Measurements from ENCODE around the gene RGS9. TPM values are rescaled to one million over a fixed set of nuclear protein-coding genes. Genes with fewer than 3 reads are reported as not detected.

Gene RGS9
- total RNA-seq, 1 donor from 2014 or later = 8.5 TPM

DNA sequence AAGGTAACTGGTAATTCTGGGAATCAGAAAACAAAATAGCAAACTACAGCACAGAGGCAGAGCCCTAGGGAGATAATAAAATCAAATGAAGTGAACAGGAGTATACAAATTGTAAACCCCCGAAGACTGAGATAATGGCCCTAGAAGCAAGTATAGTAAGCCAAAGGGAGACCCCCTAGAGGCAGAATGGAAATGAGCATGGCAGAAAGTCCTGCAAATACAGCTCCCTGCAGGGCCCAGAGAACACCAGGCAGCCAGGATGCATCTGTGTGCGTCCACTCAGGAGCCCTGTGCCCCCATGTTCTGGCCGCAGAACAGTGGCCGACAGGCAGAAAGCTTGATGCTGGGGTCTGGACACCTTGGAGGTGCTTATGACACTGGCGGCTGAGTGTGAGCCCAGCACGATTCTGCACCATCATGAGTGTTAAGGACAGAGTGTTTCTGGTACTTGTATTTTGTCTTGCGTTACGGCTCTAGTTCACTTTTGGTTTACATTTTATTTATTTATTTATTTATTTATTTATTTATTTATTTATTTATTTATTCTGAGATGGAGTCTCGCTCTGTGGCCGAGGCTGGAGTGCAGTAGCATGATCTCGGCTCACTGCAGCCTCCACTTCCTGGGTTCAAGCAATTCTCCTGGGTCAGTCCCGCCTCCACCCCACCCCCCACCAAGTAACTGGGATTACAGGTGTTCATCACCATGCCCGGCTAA, 48.7 kb downstream of the RGS9 start:
- no peak for DNase-seq (ENCODE audit: low spot score)
- Mint-ChIP-seq H3K36me3 (ENCODE audit: low read depth, unreplicated experiment) (peaks cover 4% of the 10 kb centered on the region), H3K27me3 (ENCODE audit: unreplicated experiment) (peaks cover 3% of the 10 kb centered on the region), H3K4me3 (ENCODE audit: unreplicated experiment) (no peak overlapping the region), H3K4me1 (ENCODE audit: unreplicated experiment) (peaks cover 42% of the 10 kb centered on the region), H3K9me3 (ENCODE audit: unreplicated experiment) (no peaks in the 10 kb centered on the region), H3K27ac (ENCODE audit: unreplicated experiment) (no peak overlapping the region)
- TF ChIP-seq, protein P1, sequence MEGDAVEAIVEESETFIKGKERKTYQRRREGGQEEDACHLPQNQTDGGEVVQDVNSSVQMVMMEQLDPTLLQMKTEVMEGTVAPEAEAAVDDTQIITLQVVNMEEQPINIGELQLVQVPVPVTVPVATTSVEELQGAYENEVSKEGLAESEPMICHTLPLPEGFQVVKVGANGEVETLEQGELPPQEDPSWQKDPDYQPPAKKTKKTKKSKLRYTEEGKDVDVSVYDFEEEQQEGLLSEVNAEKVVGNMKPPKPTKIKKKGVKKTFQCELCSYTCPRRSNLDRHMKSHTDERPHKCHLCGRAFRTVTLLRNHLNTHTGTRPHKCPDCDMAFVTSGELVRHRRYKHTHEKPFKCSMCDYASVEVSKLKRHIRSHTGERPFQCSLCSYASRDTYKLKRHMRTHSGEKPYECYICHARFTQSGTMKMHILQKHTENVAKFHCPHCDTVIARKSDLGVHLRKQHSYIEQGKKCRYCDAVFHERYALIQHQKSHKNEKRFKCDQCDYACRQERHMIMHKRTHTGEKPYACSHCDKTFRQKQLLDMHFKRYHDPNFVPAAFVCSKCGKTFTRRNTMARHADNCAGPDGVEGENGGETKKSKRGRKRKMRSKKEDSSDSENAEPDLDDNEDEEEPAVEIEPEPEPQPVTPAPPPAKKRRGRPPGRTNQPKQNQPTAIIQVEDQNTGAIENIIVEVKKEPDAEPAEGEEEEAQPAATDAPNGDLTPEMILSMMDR (IDR thresholded peaks at IDR 0.05; ENCODE audit: unreplicated experiment) = peak; percentile 10

GRCh38 chr17:65190467-65191097, 53.4 kb downstream of the RGS9 start:
- TF ChIP-seq, protein P1 (IDR thresholded peaks at IDR 0.05; ENCODE audit: unreplicated experiment) = no peak
- no peak for DNase-seq (ENCODE audit: low spot score)
- H3K27ac Mint-ChIP-seq (ENCODE audit: unreplicated experiment) = no peak overlapping the region
- no peak overlapping the region for H3K4me3 Mint-ChIP-seq (ENCODE audit: unreplicated experiment)
- H3K4me1 Mint-ChIP-seq (ENCODE audit: unreplicated experiment) = peaks cover 10% of the 10 kb centered on the region
- peaks cover 2% of the 10 kb centered on the region for H3K27me3 Mint-ChIP-seq (ENCODE audit: unreplicated experiment)
- peaks cover 4% of the 10 kb centered on the region for H3K36me3 Mint-ChIP-seq (ENCODE audit: low read depth, unreplicated experiment)
- H3K9me3 Mint-ChIP-seq (ENCODE audit: unreplicated experiment) = no peaks in the 10 kb centered on the region

DNA sequence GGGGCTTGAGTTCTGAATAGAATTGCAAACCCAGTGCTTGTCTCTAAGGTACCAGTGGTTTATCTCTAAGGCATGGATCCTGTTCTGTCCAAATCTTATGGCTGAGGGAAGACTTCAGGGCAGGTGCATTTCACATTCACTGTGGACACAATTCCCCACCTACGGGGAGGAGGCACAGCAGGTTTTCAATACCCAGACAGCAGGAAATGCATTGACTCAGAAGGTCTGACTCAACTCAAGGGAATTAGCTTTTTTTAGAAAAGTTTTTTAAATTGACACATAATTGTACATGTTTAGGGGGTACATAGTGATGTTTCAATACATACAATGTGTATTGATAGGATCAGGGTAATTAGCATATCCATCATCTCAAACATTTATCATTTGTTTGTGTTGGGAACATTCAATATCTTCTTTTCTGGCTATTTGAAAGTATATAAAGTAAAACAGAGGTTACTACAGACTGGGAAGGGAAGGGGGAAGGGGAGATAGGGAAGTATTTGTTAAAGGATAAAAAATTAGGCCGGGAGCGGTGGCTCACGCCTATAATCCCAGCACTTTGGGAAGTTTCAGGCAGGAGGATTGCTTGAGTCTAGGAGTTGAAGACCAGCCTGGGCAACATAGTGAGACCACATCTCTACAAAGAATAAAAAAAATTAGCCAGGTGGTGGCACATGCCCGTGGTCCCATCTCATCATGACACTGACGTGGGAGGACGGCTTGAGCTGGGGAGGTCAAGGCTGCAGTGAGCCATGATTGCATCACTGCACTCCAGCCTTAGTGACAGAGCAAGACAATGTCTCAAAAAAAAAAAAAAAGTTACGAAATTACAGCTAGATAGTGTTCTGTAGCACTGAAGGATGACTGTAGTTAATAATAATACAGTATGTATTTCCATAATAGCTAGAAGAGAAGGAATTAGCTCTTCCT, 54.9 kb downstream of the RGS9 start:
- H3K36me3 Mint-ChIP-seq (ENCODE audit: low read depth, unreplicated experiment) = peaks cover 2% of the 10 kb centered on the region
- peaks cover 8% of the 10 kb centered on the region for H3K4me1 Mint-ChIP-seq (ENCODE audit: unreplicated experiment)
- TF ChIP-seq, protein P1 (IDR thresholded peaks at IDR 0.05; ENCODE audit: unreplicated experiment) = no peak
- no peak overlapping the region for H3K4me3 Mint-ChIP-seq (ENCODE audit: unreplicated experiment)
- no peak overlapping the region for H3K27ac Mint-ChIP-seq (ENCODE audit: unreplicated experiment)
- peaks cover 2% of the 10 kb centered on the region for H3K27me3 Mint-ChIP-seq (ENCODE audit: unreplicated experiment)
- no peak for DNase-seq (ENCODE audit: low spot score)
- no peaks in the 10 kb centered on the region for H3K9me3 Mint-ChIP-seq (ENCODE audit: unreplicated experiment)

DNA sequence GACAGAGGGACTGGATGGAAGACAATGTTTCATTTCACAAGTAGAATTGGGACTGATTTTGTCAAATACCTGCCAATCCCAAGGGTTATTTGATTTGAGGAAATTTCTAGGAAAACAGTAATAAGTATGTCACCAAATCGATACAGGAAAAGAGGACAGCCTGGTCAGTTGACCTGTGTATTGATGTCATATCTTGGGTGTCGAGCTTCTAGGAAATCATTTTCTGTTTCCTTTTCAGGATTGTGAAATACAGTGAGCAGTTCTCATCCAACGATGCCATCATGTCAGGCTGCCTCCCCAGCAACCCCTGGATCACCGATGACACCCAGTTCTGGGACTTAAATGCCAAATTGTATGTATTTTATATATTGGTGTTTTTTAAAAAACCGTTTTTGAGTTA, 56.1 kb downstream of the RGS9 start:
- Mint-ChIP-seq H3K27me3 (ENCODE audit: unreplicated experiment) (peaks cover 2% of the 10 kb centered on the region), H3K4me3 (ENCODE audit: unreplicated experiment) (no peak overlapping the region), H3K4me1 (ENCODE audit: unreplicated experiment) (peaks cover 8% of the 10 kb centered on the region), H3K27ac (ENCODE audit: unreplicated experiment) (no peak overlapping the region), H3K9me3 (ENCODE audit: unreplicated experiment) (no peaks in the 10 kb centered on the region), H3K36me3 (ENCODE audit: low read depth, unreplicated experiment) (no peaks in the 10 kb centered on the region)
- no peak for DNase-seq (ENCODE audit: low spot score)
- TF ChIP-seq, protein P1 (IDR thresholded peaks at IDR 0.05; ENCODE audit: unreplicated experiment) = no peak

Measured in endothelial cell (in vitro differentiated cells).